AG04449 (cell line): ENCODE measurements around the gene IQGAP2.
"Not testable (repeated sequence)": the region's sequence is repeated elsewhere in the genome, so short reads cannot be mapped to it uniquely, and the experiment has no call there.

Source experiments
- CTCF ChIA-PET: fragments of 350-600 bp; formaldehyde crosslinking; extraction: SDS; loops from one replicate; lab custom pipeline; 2021; ENCODE audit warnings: antibody characterized with exemption; lab: Yijun Ruan, JAX
- POLR2A ChIA-PET: fragments of 400-600, 350-600 bp; formaldehyde crosslinking; extraction: SDS; loops from one replicate; lab custom pipeline; 2020; ENCODE audit warnings: antibody characterized with exemption, inconsistent platforms; lab: Yijun Ruan, JAX
- DNase-seq: peaks from one replicate; pipeline ENCODE4 v3.0.0-alpha.2; 2010; ENCODE audit warnings: low read depth, low spot score
- H3K4me3 ChIP-seq: 2 replicates; pipeline ENCODE4 v1.5.1; 2011; ENCODE audit warnings: low read depth, mild to moderate bottlenecking, control low read depth, low read length
- TF ChIP-seq, protein P1 (sequence below): IDR thresholded peaks from one replicate; pipeline ENCODE4 v1.5.1; 2011; ENCODE audit warnings: mild to moderate bottlenecking, moderate library complexity, low read length, control low read depth, inconsistent platforms; ENCODE audit not compliant: insufficient read depth; ENCODE audit errors: missing control alignments

Gene IQGAP2

DNA sequence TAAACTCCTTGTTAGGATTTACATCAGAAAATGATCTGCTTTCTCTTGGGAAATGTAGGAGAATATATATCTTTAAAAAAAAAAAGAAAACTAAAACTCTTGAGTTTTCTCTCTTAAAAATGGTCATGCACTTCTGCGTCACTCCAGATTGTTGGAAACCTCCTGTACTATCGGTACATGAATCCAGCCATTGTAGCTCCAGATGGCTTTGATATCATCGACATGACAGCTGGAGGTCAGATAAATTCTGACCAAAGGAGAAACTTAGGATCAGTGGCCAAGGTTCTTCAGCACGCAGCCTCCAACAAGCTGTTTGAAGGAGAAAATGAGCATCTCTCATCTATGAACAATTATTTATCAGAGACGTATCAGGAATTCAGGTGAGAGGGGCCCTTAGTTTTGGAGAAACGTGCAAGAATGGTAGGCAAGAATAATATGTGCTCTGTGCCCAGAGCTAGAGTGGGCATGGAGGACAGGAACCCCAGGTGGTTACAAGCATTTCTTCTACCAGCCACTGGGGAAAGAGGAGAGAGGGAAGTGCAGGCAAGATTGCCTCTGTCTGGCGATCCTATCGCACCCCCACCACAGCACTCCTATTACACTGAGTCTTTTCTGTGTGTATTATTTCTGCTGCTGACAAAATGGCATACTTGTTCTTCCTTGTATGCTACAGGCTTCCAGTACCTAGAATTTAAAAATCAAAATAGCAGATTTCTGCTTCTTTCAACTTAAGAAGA is 271.4 kb downstream of the IQGAP2 start:
- TF ChIP-seq, protein P1, sequence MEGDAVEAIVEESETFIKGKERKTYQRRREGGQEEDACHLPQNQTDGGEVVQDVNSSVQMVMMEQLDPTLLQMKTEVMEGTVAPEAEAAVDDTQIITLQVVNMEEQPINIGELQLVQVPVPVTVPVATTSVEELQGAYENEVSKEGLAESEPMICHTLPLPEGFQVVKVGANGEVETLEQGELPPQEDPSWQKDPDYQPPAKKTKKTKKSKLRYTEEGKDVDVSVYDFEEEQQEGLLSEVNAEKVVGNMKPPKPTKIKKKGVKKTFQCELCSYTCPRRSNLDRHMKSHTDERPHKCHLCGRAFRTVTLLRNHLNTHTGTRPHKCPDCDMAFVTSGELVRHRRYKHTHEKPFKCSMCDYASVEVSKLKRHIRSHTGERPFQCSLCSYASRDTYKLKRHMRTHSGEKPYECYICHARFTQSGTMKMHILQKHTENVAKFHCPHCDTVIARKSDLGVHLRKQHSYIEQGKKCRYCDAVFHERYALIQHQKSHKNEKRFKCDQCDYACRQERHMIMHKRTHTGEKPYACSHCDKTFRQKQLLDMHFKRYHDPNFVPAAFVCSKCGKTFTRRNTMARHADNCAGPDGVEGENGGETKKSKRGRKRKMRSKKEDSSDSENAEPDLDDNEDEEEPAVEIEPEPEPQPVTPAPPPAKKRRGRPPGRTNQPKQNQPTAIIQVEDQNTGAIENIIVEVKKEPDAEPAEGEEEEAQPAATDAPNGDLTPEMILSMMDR = no peak
- no peak for DNase-seq
- ChIA-PET CTCF (interaction anchor here (1.8 kb wide), 1 partner anchor 100 kb away, joined by 7 read pairs; no protein-coding TSS in a partner anchor), POLR2A (no interaction called here)
- no peak overlapping the region for H3K4me3 ChIP-seq

- CTCF ChIA-PET = no interaction called here
- POLR2A ChIA-PET = no interaction called here
- H3K4me3 ChIP-seq = no peak overlapping the region
- no peak for DNase-seq
- TF ChIP-seq, protein P1 = no peak
Measured at GRCh38 chr5:76675364-76675763, 272.3 kb downstream of the IQGAP2 start.

DNA sequence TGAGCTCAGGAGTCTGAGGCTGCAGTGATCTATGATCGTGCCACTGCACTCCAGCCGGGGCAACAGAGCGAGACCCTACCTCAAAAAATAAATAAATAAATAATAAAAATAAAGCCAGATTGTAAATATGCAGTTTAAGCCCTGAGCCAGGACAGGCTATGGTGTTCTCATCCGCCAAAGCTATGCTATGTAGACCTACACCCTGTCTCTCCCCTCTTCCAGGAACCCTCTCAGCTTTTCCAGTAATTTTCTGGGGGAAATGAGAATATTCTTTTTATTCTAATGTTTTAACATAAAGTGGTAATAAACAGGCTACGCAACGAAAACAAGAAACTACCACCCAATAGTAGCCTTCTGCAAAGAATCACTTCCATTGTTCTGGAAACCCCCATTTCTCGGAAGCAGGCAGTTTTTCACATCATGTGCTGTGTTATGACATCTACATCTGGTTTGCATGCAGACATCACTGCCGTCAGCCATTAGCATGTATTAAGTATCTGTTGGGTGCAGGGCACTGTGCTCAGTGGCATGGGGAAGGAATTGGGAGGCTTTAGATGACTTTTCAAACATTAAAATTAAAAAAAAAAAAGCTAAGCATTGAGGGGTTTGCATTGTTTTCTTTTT is 274.9 kb downstream of the IQGAP2 start:
- CTCF ChIA-PET = interaction anchor here (1.0 to 1.4 kb wide), 3 partner anchors 25 to 97 kb away, joined by 3 to 4 read pairs (median 3); no protein-coding TSS in a partner anchor
- TF ChIP-seq, protein P1 = no peak
- no peak overlapping the region for H3K4me3 ChIP-seq
- DNase-seq = no peak
- POLR2A ChIA-PET = no interaction called here

GRCh38 chr5:76679231-76679630 is 276.1 kb downstream of the IQGAP2 start:
- no peak for DNase-seq
- POLR2A ChIA-PET = no interaction called here
- CTCF ChIA-PET = interaction anchor here (1.2 to 1.4 kb wide), 2 partner anchors 9 to 95 kb away, joined by 3 to 4 read pairs; no protein-coding TSS in a partner anchor
- H3K4me3 ChIP-seq = no peak overlapping the region
- TF ChIP-seq, protein P1 = no peak

- POLR2A ChIA-PET, DNase-seq: not testable (repeated sequence)
- CTCF ChIA-PET = interaction anchor here (0.7 to 1.3 kb wide), 2 partner anchors 79 to 80 kb away, joined by 3 read pairs; no protein-coding TSS in a partner anchor
Measured at GRCh38 chr5:76680826-76681225, 277.7 kb downstream of the IQGAP2 start.

DNA sequence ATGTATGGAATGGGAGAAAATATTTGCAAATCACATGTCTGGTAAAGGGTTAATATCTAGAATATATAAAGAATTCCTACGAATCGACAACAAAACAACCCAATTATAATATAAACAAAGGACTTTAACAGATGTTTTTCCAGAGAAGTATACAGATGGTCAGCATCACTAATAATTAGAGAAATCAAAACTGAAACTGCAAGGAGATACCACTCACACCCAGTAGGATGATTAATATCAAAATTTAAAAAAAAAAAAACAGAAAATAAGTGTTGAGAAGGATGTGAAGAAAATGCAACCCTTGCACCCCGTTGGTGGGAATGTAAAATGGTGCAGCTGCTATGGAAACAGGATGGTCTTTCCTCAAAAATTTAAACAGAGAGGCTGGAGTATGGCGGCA is 278.2 kb downstream of the IQGAP2 start:
- H3K4me3 ChIP-seq = no peak overlapping the region
- DNase-seq = no peak
- ChIA-PET CTCF (interaction anchor here (1.3 kb wide), 1 partner anchor 79 kb away, joined by 3 read pairs; no protein-coding TSS in a partner anchor), POLR2A (no interaction called here)
- TF ChIP-seq, protein P1 = no peak

More at GRCh38 chr5:76680826-76681225, 277.7 kb downstream of the IQGAP2 start:
- H3K4me3 ChIP-seq = not testable (repeated sequence)
